Fibroblast of skin of scalp (primary cell): ENCODE measurements around the gene AFF3.

ENCODE experiments used
- DNase-seq: peaks from one replicate; pipeline ENCODE4 v3.0.0-alpha.2; 2013

Gene AFF3

GRCh38 chr2:99572373-99573164, 569.8 kb downstream of the AFF3 start:
- peak; percentile 29 for DNase-seq

DNA sequence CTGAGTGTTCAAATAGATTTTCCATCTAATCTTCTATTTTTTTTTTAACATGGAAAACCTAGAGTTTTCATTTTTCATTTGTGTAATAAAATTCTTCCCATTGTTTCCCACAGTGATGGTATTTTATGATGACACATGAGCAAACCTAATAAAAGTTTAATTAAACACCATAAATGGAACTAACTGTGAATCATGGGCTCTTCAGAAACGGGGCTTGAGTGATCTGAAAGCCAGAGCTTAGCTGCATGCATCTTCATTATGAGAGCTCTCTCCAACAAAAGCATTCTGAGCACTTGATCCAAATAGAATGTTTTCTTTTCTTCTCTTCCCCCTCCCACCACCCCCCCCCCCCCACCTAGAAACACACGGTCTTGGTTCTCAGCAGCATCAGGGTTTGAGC, 570.4 kb downstream of the AFF3 start:
- peak; percentile 62 for DNase-seq

GRCh38 chr2:99571533-99571932, 570.9 kb downstream of the AFF3 start:
- DNase-seq: peak; percentile 14

GRCh38 chr2:99571021-99571420, 571.4 kb downstream of the AFF3 start:
- DNase-seq: no peak

GRCh38 chr2:99569386-99569785, 573.0 kb downstream of the AFF3 start:
- DNase-seq: no peak

GRCh38 chr2:99565227-99565626, 577.2 kb downstream of the AFF3 start:
- no peak for DNase-seq

DNA sequence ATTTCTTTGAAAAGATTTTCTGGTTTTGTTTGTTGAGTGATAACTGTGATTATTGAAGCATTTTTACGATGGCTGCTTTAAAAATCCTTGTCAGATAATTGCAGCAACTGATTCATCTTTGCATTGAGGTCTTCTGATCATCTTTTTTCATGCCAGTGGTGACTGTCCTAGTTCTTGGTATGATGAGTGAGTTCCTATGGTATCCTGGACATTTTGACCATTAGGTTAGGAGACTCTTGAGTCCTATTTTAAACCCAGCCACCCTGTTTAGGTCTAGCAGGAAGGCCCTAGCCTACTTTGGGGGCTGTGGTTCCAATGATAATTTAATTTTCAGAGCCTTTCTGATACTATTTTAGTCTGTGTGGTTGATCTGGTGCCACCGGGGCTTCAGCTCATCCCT, 579.9 kb downstream of the AFF3 start:
- peak; percentile 42 for DNase-seq

DNA sequence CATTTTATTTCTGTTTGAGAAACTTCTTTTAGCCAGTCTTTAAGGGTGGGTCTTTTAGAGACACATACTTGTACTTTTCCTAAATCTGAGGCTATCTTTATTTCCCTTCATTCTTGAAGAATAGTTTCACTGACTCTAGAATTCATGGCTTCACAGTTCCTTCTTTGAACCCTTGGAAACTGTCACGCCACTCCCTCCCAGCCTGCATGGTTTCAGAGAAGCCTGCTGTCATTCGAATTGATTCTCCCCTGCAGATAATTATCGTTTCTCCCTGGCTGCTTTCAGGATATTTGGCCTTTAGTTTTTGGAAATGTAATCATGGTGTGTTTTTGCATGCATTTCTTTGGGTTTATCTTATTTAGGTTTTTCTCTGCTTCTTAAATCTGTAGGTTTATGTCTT, 580.6 kb downstream of the AFF3 start:
- DNase-seq: no peak

GRCh38 chr2:99559075-99559662, 583.2 kb downstream of the AFF3 start:
- DNase-seq: peak; percentile 73

DNA sequence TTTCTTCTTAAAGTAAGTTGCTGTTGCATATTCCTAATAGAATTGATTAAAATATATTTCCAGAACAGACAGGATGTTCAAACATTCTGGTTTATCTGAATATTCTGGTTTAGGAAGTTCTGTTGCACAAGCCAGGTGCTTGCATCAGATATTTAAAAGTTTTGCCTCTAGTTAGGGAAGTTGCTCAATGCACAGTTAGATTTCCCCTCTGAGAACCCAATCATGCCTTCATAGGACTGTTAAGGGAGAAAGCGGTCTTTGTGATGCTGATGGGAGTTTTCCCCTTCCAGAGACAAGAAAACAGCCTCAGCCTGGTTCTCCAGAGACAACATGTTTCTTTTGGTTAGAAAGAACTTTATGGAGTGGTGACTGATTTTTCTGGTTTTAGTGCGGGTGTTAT, 587.0 kb downstream of the AFF3 start:
- no peak for DNase-seq

- no peak for DNase-seq
Measured at GRCh38 chr2:99554871-99555270, 587.5 kb downstream of the AFF3 start.

DNA sequence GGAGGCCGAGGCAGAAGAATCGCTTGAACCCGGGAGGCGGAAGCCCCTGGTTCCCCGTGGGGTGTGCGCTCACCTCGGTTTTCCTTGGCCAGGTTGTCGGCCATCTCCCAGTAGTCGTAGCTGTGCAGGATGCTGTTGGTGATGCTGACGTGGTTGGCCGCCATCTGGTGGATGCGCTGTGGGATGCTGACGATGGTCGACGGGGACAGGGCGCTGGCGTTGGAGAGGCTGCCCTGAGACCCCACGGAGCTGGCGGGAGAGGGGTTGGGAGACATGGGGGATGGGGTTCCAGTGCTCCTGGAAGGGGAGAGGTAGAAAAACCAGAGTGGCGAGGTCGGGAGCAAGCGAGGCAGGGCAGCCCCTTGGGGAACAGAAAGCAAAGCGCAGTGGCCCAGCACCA, 588.2 kb downstream of the AFF3 start:
- no peak for DNase-seq

- no peak for DNase-seq
Measured at GRCh38 chr2:99552529-99552928, 589.9 kb downstream of the AFF3 start.

- DNase-seq: no peak
Measured at GRCh38 chr2:99550368-99550767, 592.0 kb downstream of the AFF3 start.

DNA sequence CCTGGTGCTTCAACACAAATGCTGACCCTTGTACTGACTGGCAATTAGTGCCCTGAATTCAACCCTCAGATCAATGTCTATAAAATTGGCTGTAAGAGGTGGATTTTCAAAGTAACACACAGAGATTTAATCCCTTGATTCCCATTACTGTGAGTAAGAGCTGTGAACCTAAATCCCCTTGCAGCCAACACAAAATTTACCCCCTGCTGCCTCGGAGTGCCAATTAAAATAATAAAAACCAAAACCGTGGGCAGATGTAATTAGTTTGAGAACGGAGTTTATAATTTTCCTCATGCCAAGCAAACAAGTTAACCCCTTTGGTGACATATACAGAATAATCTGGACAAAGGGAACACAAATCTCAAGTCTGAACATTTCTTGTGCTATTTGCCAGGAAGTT, 596.8 kb downstream of the AFF3 start:
- DNase-seq: no peak

- DNase-seq: peak; percentile 47
Measured at GRCh38 chr2:99545066-99545465, 597.3 kb downstream of the AFF3 start.

DNA sequence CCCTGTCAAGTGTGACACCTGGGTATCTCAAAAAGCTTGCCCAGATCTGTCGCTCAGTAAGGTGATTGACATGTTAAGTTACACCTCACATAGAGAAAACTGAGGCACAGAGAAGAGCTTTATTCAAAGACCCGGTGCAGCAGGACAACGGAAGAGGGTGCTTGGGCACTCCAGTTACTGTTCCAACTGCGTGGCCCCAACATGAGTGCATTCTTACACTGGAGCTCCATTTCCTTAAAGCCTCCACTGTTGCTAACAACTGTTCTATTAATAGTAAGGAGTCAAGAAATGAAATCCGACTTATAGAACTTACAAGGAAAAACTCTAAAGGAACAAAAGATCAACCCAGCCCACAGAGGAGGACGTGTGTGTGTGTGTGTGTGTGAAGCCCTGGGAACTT, 597.8 kb downstream of the AFF3 start:
- DNase-seq: no peak

DNA sequence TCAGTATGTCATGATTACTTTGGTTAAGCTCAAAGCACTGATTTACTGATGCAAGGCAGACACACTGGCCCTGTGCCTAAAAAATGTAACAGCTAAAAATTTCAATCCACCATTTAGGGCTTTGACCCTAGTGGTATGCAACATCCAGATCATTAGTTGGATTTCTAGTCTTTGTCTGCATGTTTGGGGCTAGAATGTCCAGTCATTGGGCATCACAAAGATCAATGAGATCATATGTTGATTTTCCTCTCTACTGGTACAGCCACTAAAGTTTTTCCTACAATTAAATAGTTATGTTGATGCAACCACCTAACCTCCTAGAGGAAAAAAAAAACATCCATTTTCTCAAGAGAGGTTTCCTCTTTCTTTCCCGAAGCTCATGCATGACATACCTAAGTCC, 599.1 kb downstream of the AFF3 start:
- peak; percentile 39 for DNase-seq

DNA sequence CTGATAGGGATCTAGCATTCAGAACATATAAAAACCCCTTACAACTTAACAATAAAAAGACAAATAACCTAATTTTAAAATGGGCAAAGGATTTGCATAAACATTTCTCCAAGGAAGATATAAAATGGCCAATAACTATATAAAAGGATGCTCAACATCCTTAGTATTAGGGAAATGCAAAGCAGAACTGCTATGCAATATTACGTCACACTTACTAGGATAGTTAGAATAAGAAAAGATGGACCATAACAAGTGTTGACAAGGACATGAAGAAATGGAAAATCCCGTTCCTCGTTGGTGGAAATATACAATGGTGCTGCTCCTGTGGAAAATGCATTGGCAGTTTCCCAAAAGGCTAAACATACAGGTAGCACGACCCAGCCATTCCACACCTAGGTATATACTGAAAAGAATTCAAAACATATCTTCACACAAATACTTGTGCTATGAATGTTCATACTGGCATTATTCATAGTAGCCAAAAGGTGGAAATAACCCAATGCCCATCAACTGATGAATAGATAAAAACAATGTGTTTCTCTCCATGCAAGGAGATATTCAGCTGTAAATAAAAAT, 604.4 kb downstream of the AFF3 start:
- no peak for DNase-seq

DNA sequence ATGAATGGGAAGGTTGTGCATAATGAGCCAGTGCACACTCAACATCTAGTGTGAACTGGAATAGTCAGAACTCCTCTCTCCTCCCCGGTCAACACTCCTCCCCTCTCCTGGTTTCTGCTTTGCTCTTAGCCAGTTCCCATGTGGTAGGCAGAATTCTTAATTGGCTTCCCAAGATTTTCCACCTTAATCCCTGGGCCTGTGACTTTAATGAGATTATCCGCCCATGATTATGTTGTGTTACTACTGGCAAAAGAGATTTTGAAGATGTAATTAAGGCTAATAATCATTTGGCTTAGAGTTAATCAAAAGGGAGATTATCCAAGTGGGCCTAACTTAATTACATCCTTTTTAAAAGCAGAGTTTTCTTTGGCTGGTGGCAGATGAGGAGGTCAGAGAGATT, 618.3 kb downstream of the AFF3 start:
- no peak for DNase-seq

GRCh38 chr2:99522157-99522556, 620.2 kb downstream of the AFF3 start:
- no peak for DNase-seq

DNA sequence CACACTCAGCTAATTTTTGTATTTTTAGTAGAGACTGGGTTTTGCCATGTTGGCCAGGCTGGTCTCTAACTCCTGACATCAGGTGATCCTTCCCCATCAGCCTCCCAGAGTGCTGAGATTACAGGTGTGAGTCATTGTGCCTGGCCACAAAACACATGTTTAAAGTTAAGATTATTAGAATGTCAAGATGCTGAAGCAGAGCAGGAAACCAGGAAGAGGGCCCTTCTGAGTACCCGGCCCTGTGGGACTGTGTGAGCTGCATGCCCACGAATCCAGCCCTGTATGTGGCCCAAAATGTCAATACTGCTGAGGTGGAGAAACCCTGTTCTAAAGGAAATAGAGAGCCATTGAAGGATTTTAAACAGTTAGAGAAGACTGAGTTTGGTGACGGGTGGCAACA, 621.6 kb downstream of the AFF3 start:
- no peak for DNase-seq

GRCh38 chr2:99520195-99520594, 622.2 kb downstream of the AFF3 start:
- no peak for DNase-seq

- no peak for DNase-seq
Measured at GRCh38 chr2:99514357-99514756, 628.0 kb downstream of the AFF3 start.
